ENCODE data around the gene MCUR1. TPM values are rescaled to one million over a fixed set of nuclear protein-coding genes. Genes with fewer than 3 reads are reported as not detected.
"Not testable (repeated sequence)": the region's sequence is repeated elsewhere in the genome, so short reads cannot be mapped to it uniquely, and the experiment has no call there.

MCUR1 gene
- total and polyA plus RNA-seq, 2 of the 13 experiments (the other 11 are each of a cell fraction or from before 2014, with no cell fraction given), result 8.0 to 29.6 TPM

DNA sequence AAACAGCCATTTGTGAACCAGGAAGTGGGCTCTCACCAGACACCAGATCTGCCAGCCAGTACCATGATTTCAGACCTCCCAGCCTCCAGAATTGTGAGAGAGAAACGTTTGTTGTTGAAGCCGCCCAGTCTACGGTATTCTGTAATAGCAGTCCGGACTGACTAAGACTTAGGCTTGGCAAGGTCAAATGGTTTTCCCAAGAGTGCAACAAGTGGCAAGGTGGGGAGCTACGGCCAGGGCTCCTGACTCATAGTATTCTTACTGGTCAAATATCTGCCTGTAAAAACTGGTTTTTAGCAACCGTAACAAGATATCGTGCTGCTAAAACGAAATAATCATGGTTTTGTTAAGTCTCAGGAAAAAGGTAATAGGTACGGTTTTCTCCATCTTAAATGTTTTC is 37.8 kb downstream of the MCUR1 start:
- no peak for FAIRE-seq

DNA sequence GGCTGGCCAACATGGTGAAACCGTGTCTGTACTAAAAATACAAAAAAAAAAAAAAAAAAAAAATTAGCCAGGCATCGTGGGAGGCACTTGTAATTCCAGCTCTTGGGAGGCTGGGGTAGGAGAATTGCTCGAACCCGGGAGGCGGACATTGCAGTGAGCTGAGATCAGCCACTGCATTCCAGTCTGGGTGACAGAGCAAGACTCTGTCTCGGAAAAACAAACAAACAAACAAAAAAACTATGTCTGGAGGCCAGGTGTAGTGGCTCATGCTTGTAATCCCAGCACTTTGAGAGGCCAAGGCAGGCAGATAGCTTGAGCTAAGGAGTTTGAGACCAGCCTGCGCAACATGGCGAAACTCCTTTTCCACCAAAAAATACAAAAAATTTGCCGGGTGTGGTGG is 38.9 kb downstream of the MCUR1 start:
- WGBS (ENCODE audit: low lambda C conversion rate), result 94% methylated on average over 9 of the region's 9 CpGs
- H3K4me1 ChIP-seq (ENCODE audit: insufficient read depth, low read length); ATAC-seq; H3K9ac ChIP-seq (ENCODE audit: insufficient read depth, low read depth, low read length); CTCF ChIA-PET (ENCODE audit: low intra/inter-chr PET ratio, low total read pairs); POLR2A ChIA-PET; H3K4me3 ChIP-seq (replicated peaks in 1 of 3; ENCODE audit: insufficient read depth in 1 of 3, low read depth in 2 of 3, low read length in 3 of 3); H3K36me3 ChIP-seq (replicated peaks in 1 of 2; ENCODE audit: control insufficient read depth in 1 of 2, insufficient read depth in 2 of 2, low read length in 2 of 2); FAIRE-seq; H3K79me2 ChIP-seq (ENCODE audit: insufficient read depth, low read length); H3K27me3 ChIP-seq (ENCODE audit: control insufficient read depth in 1 of 2, insufficient read depth in 2 of 2, low read length in 2 of 2); H4K20me1 ChIP-seq (ENCODE audit: insufficient read depth, low read length); H3K9me3 ChIP-seq (ENCODE audit: low read length); BruUV-seq (replicated peaks); H2AFZ ChIP-seq (ENCODE audit: low read length); intact Hi-C loops (cut with micrococcal nuclease; ENCODE audit: unreplicated experiment); in situ Hi-C loops (cut with HindIII; ENCODE audit: extremely low pct_ligation_motif_present, low pct_unique_long_range_greater_than_20kb); DNase-seq (ENCODE audit: low spot score); H3K4me2 ChIP-seq (ENCODE audit: low read depth, low read length); H3K27ac ChIP-seq (ENCODE audit: extremely low read length, insufficient read depth, low read length): not testable (repeated sequence)

More for the DNA sequence above, 37.8 kb downstream of the MCUR1 start:
- Histone ChIP-seq H2AFZ (ENCODE audit: low read length) (no peak overlapping the region), H3K9me3 (ENCODE audit: low read length) (no peaks in the 10 kb centered on the region), H3K27ac (ENCODE audit: extremely low read length, insufficient read depth, low read length) (no peak overlapping the region), H3K4me1 (ENCODE audit: insufficient read depth, low read length) (no peaks in the 10 kb centered on the region), H3K4me3 (replicated peaks in 1 of 3; ENCODE audit: insufficient read depth in 1 of 3, low read depth in 2 of 3, low read length in 3 of 3) (no peak overlapping the region), H3K9ac (ENCODE audit: insufficient read depth, low read depth, low read length) (no peak overlapping the region), H4K20me1 (ENCODE audit: insufficient read depth, low read length) (no peaks in the 10 kb centered on the region), H3K79me2 (ENCODE audit: insufficient read depth, low read length) (no peaks in the 10 kb centered on the region), H3K36me3 (replicated peaks in 1 of 2; ENCODE audit: control insufficient read depth in 1 of 2, insufficient read depth in 2 of 2, low read length in 2 of 2) (no peaks in the 10 kb centered on the region), H3K4me2 (ENCODE audit: low read depth, low read length) (no peak overlapping the region), H3K27me3 (ENCODE audit: control insufficient read depth in 1 of 2, insufficient read depth in 2 of 2, low read length in 2 of 2) (no peaks in the 10 kb centered on the region)
- no peak for TF ChIP-seq MAZ (IDR thresholded peaks at IDR 0.05; ENCODE audit: borderline replicate concordance, low read depth, low read length)
- no peak for TF ChIP-seq MAZ (CRISPR knock-in tag; IDR thresholded peaks at IDR 0.05; ENCODE audit: low read depth)
- TF ChIP-seq, protein P1, sequence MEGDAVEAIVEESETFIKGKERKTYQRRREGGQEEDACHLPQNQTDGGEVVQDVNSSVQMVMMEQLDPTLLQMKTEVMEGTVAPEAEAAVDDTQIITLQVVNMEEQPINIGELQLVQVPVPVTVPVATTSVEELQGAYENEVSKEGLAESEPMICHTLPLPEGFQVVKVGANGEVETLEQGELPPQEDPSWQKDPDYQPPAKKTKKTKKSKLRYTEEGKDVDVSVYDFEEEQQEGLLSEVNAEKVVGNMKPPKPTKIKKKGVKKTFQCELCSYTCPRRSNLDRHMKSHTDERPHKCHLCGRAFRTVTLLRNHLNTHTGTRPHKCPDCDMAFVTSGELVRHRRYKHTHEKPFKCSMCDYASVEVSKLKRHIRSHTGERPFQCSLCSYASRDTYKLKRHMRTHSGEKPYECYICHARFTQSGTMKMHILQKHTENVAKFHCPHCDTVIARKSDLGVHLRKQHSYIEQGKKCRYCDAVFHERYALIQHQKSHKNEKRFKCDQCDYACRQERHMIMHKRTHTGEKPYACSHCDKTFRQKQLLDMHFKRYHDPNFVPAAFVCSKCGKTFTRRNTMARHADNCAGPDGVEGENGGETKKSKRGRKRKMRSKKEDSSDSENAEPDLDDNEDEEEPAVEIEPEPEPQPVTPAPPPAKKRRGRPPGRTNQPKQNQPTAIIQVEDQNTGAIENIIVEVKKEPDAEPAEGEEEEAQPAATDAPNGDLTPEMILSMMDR (CRISPR knock-in tag; IDR thresholded peaks at IDR 0.05), result no peak
- no peak for TF ChIP-seq EHMT2 (IDR thresholded peaks at IDR 0.05; ENCODE audit: borderline replicate concordance, low read depth, low read length)
- TF ChIP-seq, protein P2, sequence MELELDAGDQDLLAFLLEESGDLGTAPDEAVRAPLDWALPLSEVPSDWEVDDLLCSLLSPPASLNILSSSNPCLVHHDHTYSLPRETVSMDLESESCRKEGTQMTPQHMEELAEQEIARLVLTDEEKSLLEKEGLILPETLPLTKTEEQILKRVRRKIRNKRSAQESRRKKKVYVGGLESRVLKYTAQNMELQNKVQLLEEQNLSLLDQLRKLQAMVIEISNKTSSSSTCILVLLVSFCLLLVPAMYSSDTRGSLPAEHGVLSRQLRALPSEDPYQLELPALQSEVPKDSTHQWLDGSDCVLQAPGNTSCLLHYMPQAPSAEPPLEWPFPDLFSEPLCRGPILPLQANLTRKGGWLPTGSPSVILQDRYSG (CRISPR knock-in tag; IDR thresholded peaks at IDR 0.05), result no peak
- TF ChIP-seq, protein P3, sequence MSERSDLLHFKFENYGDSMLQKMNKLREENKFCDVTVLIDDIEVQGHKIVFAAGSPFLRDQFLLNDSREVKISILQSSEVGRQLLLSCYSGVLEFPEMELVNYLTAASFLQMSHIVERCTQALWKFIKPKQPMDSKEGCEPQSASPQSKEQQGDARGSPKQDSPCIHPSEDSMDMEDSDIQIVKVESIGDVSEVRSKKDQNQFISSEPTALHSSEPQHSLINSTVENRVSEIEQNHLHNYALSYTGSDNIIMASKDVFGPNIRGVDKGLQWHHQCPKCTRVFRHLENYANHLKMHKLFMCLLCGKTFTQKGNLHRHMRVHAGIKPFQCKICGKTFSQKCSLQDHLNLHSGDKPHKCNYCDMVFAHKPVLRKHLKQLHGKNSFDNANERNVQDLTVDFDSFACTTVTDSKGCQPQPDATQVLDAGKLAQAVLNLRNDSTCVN (CRISPR knock-in tag; IDR thresholded peaks at IDR 0.05; ENCODE audit: borderline replicate concordance), result no peak
- TF ChIP-seq ZNF709 (CRISPR knock-in tag; IDR thresholded peaks at IDR 0.05), result no peak
- TF ChIP-seq NFE2L1 (CRISPR knock-in tag; IDR thresholded peaks at IDR 0.05; ENCODE audit: borderline replicate concordance), result no peak
- TF ChIP-seq HOXA9 (CRISPR knock-in tag; IDR thresholded peaks at IDR 0.05; ENCODE audit: borderline replicate concordance), result no peak
- no peak for TF ChIP-seq IRF2 (CRISPR knock-in tag; IDR thresholded peaks at IDR 0.05)
- TF ChIP-seq SRY (CRISPR knock-in tag; IDR thresholded peaks at IDR 0.05), result no peak
- no peak for TF ChIP-seq ZNF30 (CRISPR knock-in tag; IDR thresholded peaks at IDR 0.05)
- no peak for TF ChIP-seq ZFX (CRISPR knock-in tag; IDR thresholded peaks at IDR 0.05; ENCODE audit: low read depth)
- no peak for TF ChIP-seq THYN1 (CRISPR knock-in tag; IDR thresholded peaks at IDR 0.05; ENCODE audit: borderline replicate concordance, low read depth)
- TF ChIP-seq ARNT2 (CRISPR knock-in tag; IDR thresholded peaks at IDR 0.05; ENCODE audit: low read depth), result no peak
- no peak for TF ChIP-seq RARA (CRISPR knock-in tag; IDR thresholded peaks at IDR 0.05)
- no peak for TF ChIP-seq ZNF841 (CRISPR knock-in tag; IDR thresholded peaks at IDR 0.05; ENCODE audit: borderline replicate concordance)
- no peak for TF ChIP-seq ZNF557 (CRISPR knock-in tag; IDR thresholded peaks at IDR 0.05)
- TF ChIP-seq, protein P4, sequence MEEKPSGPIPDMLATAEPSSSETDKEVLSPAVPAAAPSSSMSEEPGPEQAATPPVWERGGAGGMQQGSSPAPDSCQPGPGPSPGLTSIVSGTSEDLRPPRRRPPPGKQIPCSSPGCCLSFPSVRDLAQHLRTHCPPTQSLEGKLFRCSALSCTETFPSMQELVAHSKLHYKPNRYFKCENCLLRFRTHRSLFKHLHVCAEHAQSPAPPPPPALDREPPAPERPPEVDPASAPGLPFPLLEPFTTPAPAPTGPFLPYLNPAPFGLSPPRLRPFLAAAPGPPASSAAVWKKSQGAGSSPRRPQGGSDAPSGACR (CRISPR knock-in tag; IDR thresholded peaks at IDR 0.05), result no peak
- TF ChIP-seq NR3C1 (CRISPR knock-in tag; IDR thresholded peaks at IDR 0.05), result no peak
- no peak for TF ChIP-seq SRF (IDR thresholded peaks at IDR 0.05; ENCODE audit: low read depth, low read length)
- 85% methylated on average over 9 of the region's 9 CpGs for WGBS (ENCODE audit: low lambda C conversion rate)
- POLR2A ChIA-PET, result no interaction called here
- no peak for DNase-seq (ENCODE audit: low spot score)
- CTCF ChIA-PET (ENCODE audit: low intra/inter-chr PET ratio, low total read pairs), result no interaction called here
- intact Hi-C loops (cut with micrococcal nuclease; ENCODE audit: unreplicated experiment), result no loop called here
- no peak for ATAC-seq
- in situ Hi-C loops (cut with HindIII; ENCODE audit: extremely low pct_ligation_motif_present, low pct_unique_long_range_greater_than_20kb), result no loop called here
- BruUV-seq (replicated peaks), result no TSS peak

Measured in HepG2 (cell line).